ENCODE results near the gene SMIM35.

- TF ChIP-seq PATZ1 (CRISPR knock-in tag; IDR thresholded peaks at IDR 0.05; ENCODE audit: borderline replicate concordance) (no peak), SNAI2 (CRISPR knock-in tag; IDR thresholded peaks at IDR 0.05) (no peak), ZNF8 (CRISPR knock-in tag; IDR thresholded peaks at IDR 0.05) (no peak), CREB5 (CRISPR knock-in tag; IDR thresholded peaks at IDR 0.05; ENCODE audit: low read depth) (no peak), ZFP3 (CRISPR knock-in tag; IDR thresholded peaks at IDR 0.05) (no peak), ZC3H10 (CRISPR knock-in tag; IDR thresholded peaks at IDR 0.05) (no peak), OSR1 (CRISPR knock-in tag; IDR thresholded peaks at IDR 0.05) (no peak), ARNTL (CRISPR knock-in tag; IDR thresholded peaks at IDR 0.05; ENCODE audit: borderline replicate concordance, low read depth) (no peak)
- TF ChIP-seq, protein P1, sequence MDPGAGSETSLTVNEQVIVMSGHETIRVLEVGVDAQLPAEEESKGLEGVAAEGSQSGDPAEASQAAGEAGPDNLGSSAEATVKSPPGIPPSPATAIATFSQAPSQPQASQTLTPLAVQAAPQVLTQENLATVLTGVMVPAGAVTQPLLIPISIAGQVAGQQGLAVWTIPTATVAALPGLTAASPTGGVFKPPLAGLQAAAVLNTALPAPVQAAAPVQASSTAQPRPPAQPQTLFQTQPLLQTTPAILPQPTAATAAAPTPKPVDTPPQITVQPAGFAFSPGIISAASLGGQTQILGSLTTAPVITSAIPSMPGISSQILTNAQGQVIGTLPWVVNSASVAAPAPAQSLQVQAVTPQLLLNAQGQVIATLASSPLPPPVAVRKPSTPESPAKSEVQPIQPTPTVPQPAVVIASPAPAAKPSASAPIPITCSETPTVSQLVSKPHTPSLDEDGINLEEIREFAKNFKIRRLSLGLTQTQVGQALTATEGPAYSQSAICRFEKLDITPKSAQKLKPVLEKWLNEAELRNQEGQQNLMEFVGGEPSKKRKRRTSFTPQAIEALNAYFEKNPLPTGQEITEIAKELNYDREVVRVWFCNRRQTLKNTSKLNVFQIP (CRISPR knock-in tag; IDR thresholded peaks at IDR 0.05; ENCODE audit: borderline replicate concordance, low read depth): no peak
- TF ChIP-seq, protein P2, sequence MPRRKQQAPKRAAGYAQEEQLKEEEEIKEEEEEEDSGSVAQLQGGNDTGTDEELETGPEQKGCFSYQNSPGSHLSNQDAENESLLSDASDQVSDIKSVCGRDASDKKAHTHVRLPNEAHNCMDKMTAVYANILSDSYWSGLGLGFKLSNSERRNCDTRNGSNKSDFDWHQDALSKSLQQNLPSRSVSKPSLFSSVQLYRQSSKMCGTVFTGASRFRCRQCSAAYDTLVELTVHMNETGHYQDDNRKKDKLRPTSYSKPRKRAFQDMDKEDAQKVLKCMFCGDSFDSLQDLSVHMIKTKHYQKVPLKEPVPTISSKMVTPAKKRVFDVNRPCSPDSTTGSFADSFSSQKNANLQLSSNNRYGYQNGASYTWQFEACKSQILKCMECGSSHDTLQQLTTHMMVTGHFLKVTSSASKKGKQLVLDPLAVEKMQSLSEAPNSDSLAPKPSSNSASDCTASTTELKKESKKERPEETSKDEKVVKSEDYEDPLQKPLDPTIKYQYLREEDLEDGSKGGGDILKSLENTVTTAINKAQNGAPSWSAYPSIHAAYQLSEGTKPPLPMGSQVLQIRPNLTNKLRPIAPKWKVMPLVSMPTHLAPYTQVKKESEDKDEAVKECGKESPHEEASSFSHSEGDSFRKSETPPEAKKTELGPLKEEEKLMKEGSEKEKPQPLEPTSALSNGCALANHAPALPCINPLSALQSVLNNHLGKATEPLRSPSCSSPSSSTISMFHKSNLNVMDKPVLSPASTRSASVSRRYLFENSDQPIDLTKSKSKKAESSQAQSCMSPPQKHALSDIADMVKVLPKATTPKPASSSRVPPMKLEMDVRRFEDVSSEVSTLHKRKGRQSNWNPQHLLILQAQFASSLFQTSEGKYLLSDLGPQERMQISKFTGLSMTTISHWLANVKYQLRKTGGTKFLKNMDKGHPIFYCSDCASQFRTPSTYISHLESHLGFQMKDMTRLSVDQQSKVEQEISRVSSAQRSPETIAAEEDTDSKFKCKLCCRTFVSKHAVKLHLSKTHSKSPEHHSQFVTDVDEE (CRISPR knock-in tag; IDR thresholded peaks at IDR 0.05): no peak
Measured at GRCh38 chr11:118042141-118042540, 44.6 kb downstream of the SMIM35 start.

Measured in SK-N-SH treated with all-trans-retinoic acid at 6 μM for 48 hours (cell line).